HEK293T (cell line): Measurements from ENCODE around the gene OPCML.

Experiments
- CTCF ChIA-PET: fragments of 350-600 bp; formaldehyde crosslinking; extraction: SDS; loops from one replicate; lab custom pipeline; 2021; ENCODE audit warnings: antibody characterized with exemption, inconsistent platforms; lab: Yijun Ruan, JAX
- POLR2A ChIA-PET: fragments of 350-600 bp; formaldehyde crosslinking; extraction: SDS; loops from one replicate; lab custom pipeline; 2020; ENCODE audit warnings: antibody characterized with exemption, inconsistent platforms; lab: Yijun Ruan, JAX
- DNase-seq: peaks from one replicate; pipeline ENCODE4 v3.0.0; 2012; ENCODE audit warnings: mixed read lengths; ENCODE audit errors: extremely low spot score
- ARNT ChIP-seq: fragments of 450-650 bp; IDR thresholded peaks from 2 replicates; pipeline ENCODE4 v1.6.1; 2017; ENCODE audit warnings: mild to moderate bottlenecking
- BHLHE40 ChIP-seq: fragments of 450-650 bp; IDR thresholded peaks from 2 replicates; pipeline ENCODE4 v1.6.1; 2016; ENCODE audit warnings: mild to moderate bottlenecking, moderate library complexity, borderline replicate concordance
- CTBP1 ChIP-seq: fragments of 450-650 bp; IDR thresholded peaks from 2 replicates; pipeline ENCODE4 v1.6.1; 2016; ENCODE audit warnings: borderline replicate concordance
- ELF4 ChIP-seq: fragments of 450-650 bp; IDR thresholded peaks from 2 replicates; pipeline ENCODE4 v1.6.1; 2017; ENCODE audit warnings: antibody characterized with exemption
- FOXA1 ChIP-seq: fragments of 450-650 bp; IDR thresholded peaks from 2 replicates; pipeline ENCODE4 v1.6.1; 2016; ENCODE audit warnings: mild to moderate bottlenecking
- FOXK2 ChIP-seq: fragments of 450-650 bp; IDR thresholded peaks from 2 replicates; pipeline ENCODE4 v1.6.1; 2016; ENCODE audit warnings: mild to moderate bottlenecking
- FOXM1 ChIP-seq: fragments of 450-650 bp; IDR thresholded peaks from 2 replicates; pipeline ENCODE4 v1.6.1; 2017; ENCODE audit warnings: mild to moderate bottlenecking, borderline replicate concordance
- HDGF ChIP-seq: fragments of 450-650 bp; IDR thresholded peaks from 2 replicates; pipeline ENCODE4 v1.6.1; 2017; ENCODE audit warnings: antibody characterized with exemption, borderline replicate concordance
- L3MBTL2 ChIP-seq: fragments of 450-650 bp; conservative IDR thresholded peaks from 2 replicates; pipeline ENCODE4 v1.6.1; 2016; ENCODE audit warnings: mild to moderate bottlenecking
- LEF1 ChIP-seq: fragments of 450-650 bp; IDR thresholded peaks from 2 replicates; pipeline ENCODE4 v1.6.1; 2017; ENCODE audit warnings: mild to moderate bottlenecking, borderline replicate concordance
- NFRKB ChIP-seq: fragments of 450-650 bp; IDR thresholded peaks from 2 replicates; pipeline ENCODE4 v1.6.1; 2016; ENCODE audit warnings: mild to moderate bottlenecking, moderate library complexity
- PKNOX1 ChIP-seq: fragments of 450-650 bp; IDR thresholded peaks from 2 replicates; pipeline ENCODE4 v1.6.1; 2016
- SP1 ChIP-seq: fragments of 450-650 bp; IDR thresholded peaks from 2 replicates; pipeline ENCODE4 v1.6.1; 2017
- SUZ12 ChIP-seq: fragments of 450-650 bp; IDR thresholded peaks from 2 replicates; pipeline ENCODE4 v1.6.1; 2016; ENCODE audit warnings: mild to moderate bottlenecking
- TARDBP ChIP-seq: fragments of 450-650 bp; IDR thresholded peaks from 2 replicates; pipeline ENCODE4 v1.6.1; 2016
- ZNF384 ChIP-seq: fragments of 450-650 bp; IDR thresholded peaks from 2 replicates; pipeline ENCODE4 v1.6.1; 2016

The OPCML gene

GRCh38 chr11:133418218-133418617 is 114.1 kb downstream of the OPCML start:
- no peak for DNase-seq
- ChIA-PET CTCF (no interaction called here), POLR2A (no interaction called here)
- no peak for TF ChIP-seq PKNOX1
- no peak for TF ChIP-seq ELF4
- no peak for TF ChIP-seq L3MBTL2

GRCh38 chr11:133414506-133414905 is 117.8 kb downstream of the OPCML start:
- TF ChIP-seq SP1 (no peak), FOXM1 (no peak), TARDBP (no peak), CTBP1 (no peak), FOXK2 (no peak), NFRKB (no peak), ZNF384 (no peak), SUZ12 (no peak), L3MBTL2 (no peak), FOXA1 (no peak), BHLHE40 (no peak), LEF1 (no peak), ELF4 (no peak), HDGF (no peak), PKNOX1 (no peak), ARNT (no peak)
- POLR2A ChIA-PET: no interaction called here
- CTCF ChIA-PET: no interaction called here
- DNase-seq: no peak

GRCh38 chr11:133413703-133414102 is 118.6 kb downstream of the OPCML start:
- ChIA-PET POLR2A (no interaction called here), CTCF (no interaction called here)
- TF ChIP-seq LEF1: no peak
- no peak for TF ChIP-seq FOXA1
- TF ChIP-seq NFRKB: no peak
- no peak for TF ChIP-seq ARNT
- no peak for TF ChIP-seq BHLHE40
- no peak for TF ChIP-seq ZNF384
- TF ChIP-seq TARDBP: no peak
- no peak for TF ChIP-seq SP1
- TF ChIP-seq FOXM1: no peak
- TF ChIP-seq CTBP1: no peak
- no peak for TF ChIP-seq SUZ12
- no peak for DNase-seq

GRCh38 chr11:133409799-133410198 is 122.5 kb downstream of the OPCML start:
- TF ChIP-seq L3MBTL2: no peak
- TF ChIP-seq FOXM1: no peak
- no peak for TF ChIP-seq ZNF384
- no peak for TF ChIP-seq BHLHE40
- TF ChIP-seq LEF1: no peak
- TF ChIP-seq HDGF: no peak
- no peak for DNase-seq
- CTCF ChIA-PET: no interaction called here
- POLR2A ChIA-PET: interaction anchor here (0.6 kb wide), 1 partner anchor 98 kb away, joined by 3 read pairs; no protein-coding TSS in a partner anchor

GRCh38 chr11:133408936-133409335 is 123.4 kb downstream of the OPCML start:
- CTCF ChIA-PET: no interaction called here
- TF ChIP-seq ZNF384 (no peak), FOXM1 (no peak), L3MBTL2 (no peak), SUZ12 (no peak), CTBP1 (no peak), ELF4 (no peak), PKNOX1 (no peak)
- POLR2A ChIA-PET: no interaction called here
- DNase-seq: no peak

GRCh38 chr11:133408402-133408801 is 123.9 kb downstream of the OPCML start:
- ChIA-PET CTCF (no interaction called here), POLR2A (no interaction called here)
- DNase-seq: no peak
- TF ChIP-seq FOXA1: no peak
- no peak for TF ChIP-seq FOXM1
- no peak for TF ChIP-seq SUZ12
- no peak for TF ChIP-seq ZNF384
- no peak for TF ChIP-seq NFRKB
- no peak for TF ChIP-seq L3MBTL2
- no peak for TF ChIP-seq HDGF
- no peak for TF ChIP-seq CTBP1
- no peak for TF ChIP-seq BHLHE40
- TF ChIP-seq SP1: no peak
- no peak for TF ChIP-seq FOXK2
- no peak for TF ChIP-seq ARNT
- TF ChIP-seq LEF1: no peak
- no peak for TF ChIP-seq TARDBP
- TF ChIP-seq PKNOX1: no peak
- TF ChIP-seq ELF4: no peak
